HL-60 (cell line): ENCODE data around the gene IMPDH1.

ENCODE experiments used
- DNase-seq, 2 experiments: peaks; one replicate each; pipeline ENCODE4 v3.0.0-alpha.2; 2010 to 2020; ENCODE audit warnings: low read depth in 1 of 2, low spot score in 1 of 2
- H3K27ac ChIP-seq: fragments of 250-450 bp; sonication (Bioruptor Pico); replicated peaks from 2 replicates; pipeline ENCODE4 v1.5.1; 2020; ENCODE audit warnings: mild to moderate bottlenecking, moderate library complexity
- H3K27me3 ChIP-seq: fragments of 250-450 bp; sonication (Bioruptor Pico); 2 replicates; pipeline ENCODE4 v1.5.1; 2021; ENCODE audit warnings: mild to moderate bottlenecking, moderate library complexity; ENCODE audit not compliant: insufficient read depth, poor library complexity, severe bottlenecking
- H3K4me3 ChIP-seq: replicated peaks from 2 replicates; pipeline ENCODE4 v1.5.1; 2011; ENCODE audit warnings: mild to moderate bottlenecking, control low read depth, low read length; ENCODE audit not compliant: insufficient read depth
- CTCF ChIP-seq: IDR thresholded peaks from one replicate; pipeline ENCODE4 v1.5.1; 2011; ENCODE audit warnings: low read length, control low read depth, inconsistent platforms; ENCODE audit not compliant: insufficient read depth
- GABPA ChIP-seq: IDR thresholded peaks from 2 replicates; pipeline ENCODE4 v1.6.1; 2012; ENCODE audit warnings: low read depth
- POLR2AphosphoS5 ChIP-seq: IDR thresholded peaks from 2 replicates; pipeline ENCODE4 v1.6.1; 2012; ENCODE audit warnings: low read depth
- SPI1 ChIP-seq: IDR thresholded peaks from 2 replicates; pipeline ENCODE4 v1.6.1; 2012; ENCODE audit warnings: low read depth, mild to moderate bottlenecking, borderline replicate concordance
- TF ChIP-seq, protein P1 (sequence below): IDR thresholded peaks from 2 replicates; pipeline ENCODE4 v1.6.1; 2012; ENCODE audit warnings: low read depth; ENCODE audit not compliant: insufficient replicate concordance

The IMPDH1 gene

GRCh38 chr7:128378637-128379036, 31.1 kb downstream of the IMPDH1 start:
- DNase-seq: peak in 1 of 2 experiments; percentile 54
- H3K4me3 ChIP-seq: no peak overlapping the region
- peak overlapping the region; percentile 23 for H3K27ac ChIP-seq
- no peak for TF ChIP-seq GABPA
- no peak for TF ChIP-seq CTCF
- TF ChIP-seq, protein P1, sequence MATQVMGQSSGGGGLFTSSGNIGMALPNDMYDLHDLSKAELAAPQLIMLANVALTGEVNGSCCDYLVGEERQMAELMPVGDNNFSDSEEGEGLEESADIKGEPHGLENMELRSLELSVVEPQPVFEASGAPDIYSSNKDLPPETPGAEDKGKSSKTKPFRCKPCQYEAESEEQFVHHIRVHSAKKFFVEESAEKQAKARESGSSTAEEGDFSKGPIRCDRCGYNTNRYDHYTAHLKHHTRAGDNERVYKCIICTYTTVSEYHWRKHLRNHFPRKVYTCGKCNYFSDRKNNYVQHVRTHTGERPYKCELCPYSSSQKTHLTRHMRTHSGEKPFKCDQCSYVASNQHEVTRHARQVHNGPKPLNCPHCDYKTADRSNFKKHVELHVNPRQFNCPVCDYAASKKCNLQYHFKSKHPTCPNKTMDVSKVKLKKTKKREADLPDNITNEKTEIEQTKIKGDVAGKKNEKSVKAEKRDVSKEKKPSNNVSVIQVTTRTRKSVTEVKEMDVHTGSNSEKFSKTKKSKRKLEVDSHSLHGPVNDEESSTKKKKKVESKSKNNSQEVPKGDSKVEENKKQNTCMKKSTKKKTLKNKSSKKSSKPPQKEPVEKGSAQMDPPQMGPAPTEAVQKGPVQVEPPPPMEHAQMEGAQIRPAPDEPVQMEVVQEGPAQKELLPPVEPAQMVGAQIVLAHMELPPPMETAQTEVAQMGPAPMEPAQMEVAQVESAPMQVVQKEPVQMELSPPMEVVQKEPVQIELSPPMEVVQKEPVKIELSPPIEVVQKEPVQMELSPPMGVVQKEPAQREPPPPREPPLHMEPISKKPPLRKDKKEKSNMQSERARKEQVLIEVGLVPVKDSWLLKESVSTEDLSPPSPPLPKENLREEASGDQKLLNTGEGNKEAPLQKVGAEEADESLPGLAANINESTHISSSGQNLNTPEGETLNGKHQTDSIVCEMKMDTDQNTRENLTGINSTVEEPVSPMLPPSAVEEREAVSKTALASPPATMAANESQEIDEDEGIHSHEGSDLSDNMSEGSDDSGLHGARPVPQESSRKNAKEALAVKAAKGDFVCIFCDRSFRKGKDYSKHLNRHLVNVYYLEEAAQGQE: no peak
- TF ChIP-seq POLR2AphosphoS5: no peak
- peak; percentile 71; the same call in 1 of the 2 replicates for TF ChIP-seq SPI1
- H3K27me3 ChIP-seq: no peaks in the 10 kb centered on the region

GRCh38 chr7:128376077-128376476, 33.7 kb downstream of the IMPDH1 start:
- no peak for TF ChIP-seq SPI1
- no peak for TF ChIP-seq CTCF
- TF ChIP-seq, protein P1: no peak
- no peak for TF ChIP-seq GABPA
- no peak for TF ChIP-seq POLR2AphosphoS5
- H3K27ac ChIP-seq: no peak overlapping the region
- no peak for DNase-seq
- H3K27me3 ChIP-seq: no peaks in the 10 kb centered on the region
- no peak overlapping the region for H3K4me3 ChIP-seq

DNA sequence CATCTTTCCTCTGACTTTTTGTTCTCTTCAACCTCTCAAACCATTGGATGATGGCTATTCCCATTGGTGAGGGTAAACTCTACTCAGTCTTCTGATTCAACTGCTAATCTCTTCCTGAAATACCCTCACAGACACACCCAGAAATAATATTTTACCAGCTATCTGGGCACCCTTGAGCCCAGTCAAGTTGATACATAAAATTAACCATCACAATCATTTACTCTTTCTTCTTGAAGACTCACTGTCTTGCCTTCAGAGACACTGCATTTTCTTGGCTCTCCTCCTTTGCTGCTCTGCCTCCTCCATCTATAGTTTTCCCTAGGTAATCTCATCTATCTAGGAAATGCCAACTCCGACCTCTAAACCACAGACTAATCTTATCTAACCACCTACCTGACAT, 35.7 kb downstream of the IMPDH1 start:
- H3K27me3 ChIP-seq: no peaks in the 10 kb centered on the region
- TF ChIP-seq POLR2AphosphoS5: no peak
- TF ChIP-seq SPI1: no peak
- no peak for TF ChIP-seq GABPA
- no peak for TF ChIP-seq CTCF
- TF ChIP-seq, protein P1: no peak
- H3K27ac ChIP-seq: no peak overlapping the region
- no peak overlapping the region for H3K4me3 ChIP-seq
- no peak for DNase-seq
